Activated CD8-positive, alpha-beta memory T cell treated with anti-CD3 and anti-CD28 coated beads for 24 hours (primary cell): Measurements from ENCODE around the gene BCDIN3D.

Experiments
- DNase-seq: peaks from one replicate; pipeline ENCODE4 v3.0.0-alpha.2; 2020

BCDIN3D gene

GRCh38 chr12:49795654-49796105, 47.2 kb downstream of the BCDIN3D start:
- DNase-seq, result no peak

DNA sequence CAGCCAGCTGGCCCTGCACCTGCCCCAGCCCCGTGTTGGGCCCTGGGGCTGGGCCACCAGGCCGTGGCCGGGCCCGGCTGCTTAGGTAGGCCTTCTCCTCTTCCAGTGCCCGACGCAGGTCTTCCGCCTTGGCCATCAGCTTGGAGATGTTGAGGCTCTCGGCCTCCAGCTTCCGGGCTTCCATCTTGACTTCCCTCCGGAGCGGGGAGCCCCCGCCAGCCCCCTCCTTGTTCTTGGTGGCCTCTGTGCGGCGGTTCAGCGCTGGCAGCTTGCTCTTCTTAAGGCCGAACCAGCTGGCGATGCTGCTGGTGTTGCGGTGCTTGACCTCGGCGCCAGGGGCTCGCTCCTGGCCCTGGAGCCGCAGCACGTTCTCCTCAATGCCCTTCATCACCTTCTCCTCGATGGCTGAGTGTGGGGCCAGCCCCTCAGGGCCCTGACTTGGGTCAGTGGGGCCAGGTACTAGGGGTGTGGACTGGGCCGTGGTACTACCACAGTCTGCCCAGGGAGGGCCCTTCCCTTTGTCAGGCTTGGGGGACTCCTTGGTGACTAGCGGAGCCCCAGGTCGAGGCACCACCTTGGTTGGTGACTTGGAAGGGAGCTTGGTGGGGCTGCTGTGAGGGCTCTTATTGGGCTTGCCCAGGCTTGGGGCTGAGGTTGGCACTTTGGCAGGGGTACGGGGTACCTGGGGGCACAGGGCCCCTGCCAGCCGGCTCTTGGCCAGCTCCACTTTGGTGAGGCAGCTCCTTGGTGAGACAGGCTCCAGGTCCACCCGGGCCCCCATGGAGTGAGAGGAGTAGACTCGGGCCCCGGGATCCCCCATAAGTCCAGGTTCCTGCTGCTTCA, 47.9 kb downstream of the BCDIN3D start:
- no peak for DNase-seq

DNA sequence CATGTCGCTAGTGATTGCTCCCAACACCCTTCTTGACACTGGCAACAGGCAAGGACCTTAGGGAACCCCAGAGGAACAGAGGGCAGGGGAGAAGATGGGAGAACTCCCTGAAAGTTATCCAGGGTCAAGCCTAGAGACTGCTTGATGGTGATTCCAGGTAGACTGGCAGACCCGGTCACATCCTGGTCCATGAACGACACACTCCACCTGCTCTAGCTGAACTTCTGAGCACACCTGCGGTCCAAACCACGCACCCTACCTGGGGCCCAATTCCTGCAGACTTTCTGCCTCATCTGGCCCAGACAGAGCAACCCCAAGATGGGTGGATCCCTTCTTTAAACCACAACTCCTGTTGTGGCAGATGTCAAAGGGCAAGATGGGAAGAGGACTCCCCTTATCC, 48.9 kb downstream of the BCDIN3D start:
- no peak for DNase-seq

GRCh38 chr12:49793620-49794019, 49.3 kb downstream of the BCDIN3D start:
- no peak for DNase-seq

- no peak for DNase-seq
These were observed 49.8 kb downstream of the BCDIN3D start for GRCh38 chr12:49792976-49793580.

DNA sequence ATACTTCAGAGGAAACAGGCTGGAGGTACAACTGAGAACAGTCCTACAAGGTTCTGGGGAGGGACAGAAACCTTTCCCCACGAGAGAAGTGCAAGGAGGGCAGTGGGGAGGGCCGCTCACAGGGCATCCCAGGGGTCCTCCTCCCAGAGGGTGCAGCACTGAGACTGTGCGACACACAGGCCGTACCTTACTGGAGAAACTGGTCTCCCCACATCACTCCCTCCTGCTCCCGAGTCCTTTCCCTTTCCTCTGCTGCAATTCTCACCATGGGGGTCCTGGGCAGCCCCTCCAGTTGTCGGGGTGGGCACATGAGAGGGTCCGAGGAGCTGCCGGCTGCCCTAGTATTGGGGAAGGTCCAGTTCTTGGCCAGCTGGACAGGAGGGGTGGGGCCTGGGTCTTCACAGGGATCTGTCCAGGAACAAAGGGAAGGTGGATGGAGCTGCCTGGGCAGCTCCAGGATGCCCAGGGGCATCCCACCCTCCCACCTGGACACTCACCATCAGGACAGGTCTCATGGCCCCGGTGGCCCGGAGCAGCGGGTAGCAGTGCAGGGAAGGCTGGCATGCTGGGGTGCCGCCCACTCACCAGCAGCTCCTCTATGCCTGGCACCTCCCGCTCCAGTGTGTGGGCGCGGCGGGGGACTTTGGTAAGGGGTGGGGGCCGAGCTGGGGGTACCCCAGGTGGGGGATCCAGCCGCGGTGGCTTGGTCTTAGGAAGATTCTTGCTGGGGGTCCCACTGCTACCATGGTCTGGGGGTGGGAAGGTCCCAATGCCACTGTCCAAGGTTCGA, 50.5 kb downstream of the BCDIN3D start:
- DNase-seq, result no peak

- DNase-seq, result no peak
These were observed 51.2 kb downstream of the BCDIN3D start for GRCh38 chr12:49791700-49792099.

DNA sequence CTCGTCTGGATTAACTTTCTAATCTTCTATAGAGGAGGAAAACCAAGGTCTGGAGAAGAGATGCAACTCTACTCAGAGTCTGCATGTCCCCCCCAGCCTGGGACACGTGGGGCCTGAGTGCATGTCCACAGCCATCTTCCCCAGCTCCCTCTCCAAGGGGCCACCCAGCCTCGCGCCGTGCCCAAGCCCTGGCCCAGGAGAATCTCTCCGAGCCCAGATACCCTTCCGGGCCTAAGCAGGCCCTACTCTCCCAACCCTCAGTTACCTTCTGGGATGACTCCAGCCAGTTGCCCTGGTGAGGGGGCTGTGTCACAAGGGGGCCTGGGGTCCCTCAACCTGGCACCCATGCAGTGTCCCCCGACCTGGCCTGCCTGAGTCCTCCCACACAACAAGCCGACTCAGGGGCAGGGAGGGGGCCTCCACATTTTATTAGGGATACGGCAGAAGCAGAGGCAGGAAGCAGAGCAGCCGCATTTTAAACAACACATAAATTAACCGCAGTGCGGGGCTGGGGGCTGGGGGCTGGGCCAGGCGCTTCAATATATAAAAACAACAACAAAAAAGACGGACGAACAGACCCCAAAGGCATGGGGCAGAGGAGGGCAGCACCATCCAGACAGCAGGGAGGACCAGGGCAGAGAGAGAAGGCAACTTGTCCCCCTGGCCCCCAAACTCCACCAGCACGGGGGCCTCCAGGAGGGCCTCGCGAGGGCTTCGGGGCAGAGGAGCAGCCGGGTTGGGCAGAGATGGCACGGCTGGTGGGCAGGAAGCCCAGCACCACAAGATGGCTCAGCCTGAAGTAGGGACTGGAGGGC, 52.0 kb downstream of the BCDIN3D start:
- DNase-seq, result no peak

DNA sequence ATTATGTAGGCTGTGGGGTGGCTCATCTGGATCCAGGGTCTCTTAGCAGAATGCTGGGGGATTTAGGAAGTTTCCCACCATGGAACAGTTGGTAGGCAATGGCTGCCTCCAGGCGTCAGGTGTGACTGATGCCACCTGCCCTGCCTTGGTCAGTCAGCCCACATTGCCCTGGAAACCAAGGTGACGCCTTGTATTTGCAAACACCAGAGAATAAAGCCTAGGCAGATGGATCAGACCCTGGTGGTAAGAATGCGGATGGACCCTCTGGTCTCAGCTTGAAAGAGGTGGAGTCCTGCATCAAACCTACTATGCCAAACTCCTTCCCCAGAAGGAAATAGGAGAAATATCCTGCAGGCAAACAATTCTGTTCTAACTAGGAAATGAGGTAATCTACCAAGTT, 52.9 kb downstream of the BCDIN3D start:
- DNase-seq, result no peak

- no peak for DNase-seq
These were observed 55.2 kb downstream of the BCDIN3D start for GRCh38 chr12:49787672-49788071.
